Amniotic epithelial cell (primary cell): ENCODE results near the gene NAV3.

Experiments
- DNase-seq: peaks from one replicate; pipeline ENCODE4 v3.0.0-alpha.2; 2010; ENCODE audit warnings: low read depth

Gene NAV3

GRCh38 chr12:77928078-77928477 lies 97.4 kb downstream of the NAV3 start:
- no peak for DNase-seq

GRCh38 chr12:77932216-77932615 lies 101.5 kb downstream of the NAV3 start:
- DNase-seq = no peak

GRCh38 chr12:77938301-77938700 lies 107.6 kb downstream of the NAV3 start:
- DNase-seq = no peak

- peak; percentile 82 for DNase-seq
These were observed 109.3 kb downstream of the NAV3 start for GRCh38 chr12:77940011-77940423.

GRCh38 chr12:77940567-77940966 lies 109.9 kb downstream of the NAV3 start:
- peak; percentile 39 for DNase-seq

GRCh38 chr12:77941401-77941800 lies 110.7 kb downstream of the NAV3 start:
- DNase-seq = no peak

- DNase-seq = peak; percentile 92
These were observed 112.8 kb downstream of the NAV3 start for GRCh38 chr12:77943466-77943865.

GRCh38 chr12:77946541-77947061 lies 115.9 kb downstream of the NAV3 start:
- peak; percentile 54 for DNase-seq

- DNase-seq = peak; percentile 74
These were observed 116.6 kb downstream of the NAV3 start for GRCh38 chr12:77947330-77947729.

GRCh38 chr12:77947746-77948145 lies 117.1 kb downstream of the NAV3 start:
- DNase-seq = no peak

- no peak for DNase-seq
These were observed 119.2 kb downstream of the NAV3 start for GRCh38 chr12:77949943-77950342.

- no peak for DNase-seq
These were observed 123.0 kb downstream of the NAV3 start for GRCh38 chr12:77953528-77954205.

- no peak for DNase-seq
These were observed 123.5 kb downstream of the NAV3 start for GRCh38 chr12:77954206-77954555.

- no peak for DNase-seq
These were observed 126.4 kb downstream of the NAV3 start for GRCh38 chr12:77957062-77957461.

- no peak for DNase-seq
These were observed 133.0 kb downstream of the NAV3 start for GRCh38 chr12:77963576-77964178.

GRCh38 chr12:77965790-77966189 lies 135.1 kb downstream of the NAV3 start:
- peak; percentile 35 for DNase-seq

GRCh38 chr12:77968021-77968420 lies 137.3 kb downstream of the NAV3 start:
- DNase-seq = no peak

- DNase-seq = no peak
These were observed 137.9 kb downstream of the NAV3 start for GRCh38 chr12:77968571-77968970.

GRCh38 chr12:77973579-77973978 lies 142.9 kb downstream of the NAV3 start:
- DNase-seq = no peak

GRCh38 chr12:77974645-77975044 lies 144.0 kb downstream of the NAV3 start:
- no peak for DNase-seq

- DNase-seq = peak; percentile 82
These were observed 149.0 kb downstream of the NAV3 start for GRCh38 chr12:77979597-77980250.

GRCh38 chr12:77980782-77981181 lies 150.1 kb downstream of the NAV3 start:
- peak; percentile 65 for DNase-seq

- DNase-seq = no peak
These were observed 153.2 kb downstream of the NAV3 start for GRCh38 chr12:77983859-77984258.
